GM21360 (cell line): ENCODE measurements around the gene SCUBE2.
A peak's percentile ranks its signal among the peaks of the same experiment; 100 is the strongest.

ENCODE experiments used
- ATAC-seq: cut with Tn5 transposase; IDR thresholded peaks from one replicate; pipeline ENCODE4 v1.9.1; 2021; ENCODE audit warnings: mild to moderate bottlenecking, moderate library complexity; ENCODE audit not compliant: unreplicated experiment

SCUBE2 gene

GRCh38 chr11:9049959-9050358, 41.4 kb downstream of the SCUBE2 start:
- ATAC-seq: no peak

DNA sequence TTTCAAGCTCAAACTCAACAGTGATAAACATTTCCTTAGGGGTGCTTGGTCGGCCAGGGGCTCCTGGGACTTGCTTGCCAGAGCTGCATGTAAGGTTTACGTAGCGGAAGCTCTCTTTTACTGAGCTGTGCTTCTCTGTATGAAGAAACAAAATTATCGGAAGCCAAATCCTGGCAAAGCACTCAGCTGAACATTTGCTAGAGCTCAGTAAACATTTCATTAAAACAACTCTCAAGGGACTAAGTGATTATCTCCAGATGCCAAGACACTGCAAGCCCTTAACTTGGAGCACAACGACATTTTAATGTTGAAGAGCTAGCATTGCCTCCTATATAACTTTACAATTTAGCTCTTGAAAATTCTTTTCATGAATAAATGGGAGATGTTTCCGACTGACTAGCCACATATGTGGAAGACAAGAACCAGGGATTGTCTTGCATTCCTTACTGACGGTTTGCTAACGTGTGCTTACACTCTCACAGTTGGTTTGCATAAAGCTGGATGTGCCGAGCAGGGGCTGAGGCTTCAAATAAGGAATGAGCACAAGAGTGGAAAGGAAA, 43.4 kb downstream of the SCUBE2 start:
- ATAC-seq: no peak

GRCh38 chr11:9046481-9046880, 44.9 kb downstream of the SCUBE2 start:
- ATAC-seq: no peak

DNA sequence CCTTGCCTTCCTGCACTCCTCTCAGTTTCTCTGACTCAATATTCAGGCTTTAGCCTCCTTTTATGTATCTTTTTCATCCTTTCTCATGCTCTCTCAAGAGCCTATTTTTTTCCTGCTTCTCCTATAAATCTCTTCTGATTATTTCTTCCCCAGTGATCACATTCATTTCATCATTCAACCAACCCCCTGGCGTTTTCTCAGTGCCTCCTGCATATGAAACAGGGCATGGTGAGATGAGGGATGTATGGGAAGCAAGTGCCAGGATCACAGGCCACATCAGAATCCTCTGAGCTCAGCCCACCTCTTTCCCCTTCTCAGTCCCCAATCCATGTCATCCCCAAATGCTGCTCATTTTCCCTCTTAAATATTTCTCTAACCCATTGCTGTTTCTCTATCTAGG, 48.9 kb downstream of the SCUBE2 start:
- ATAC-seq: no peak

GRCh38 chr11:9041747-9042146, 49.7 kb downstream of the SCUBE2 start:
- no peak for ATAC-seq

DNA sequence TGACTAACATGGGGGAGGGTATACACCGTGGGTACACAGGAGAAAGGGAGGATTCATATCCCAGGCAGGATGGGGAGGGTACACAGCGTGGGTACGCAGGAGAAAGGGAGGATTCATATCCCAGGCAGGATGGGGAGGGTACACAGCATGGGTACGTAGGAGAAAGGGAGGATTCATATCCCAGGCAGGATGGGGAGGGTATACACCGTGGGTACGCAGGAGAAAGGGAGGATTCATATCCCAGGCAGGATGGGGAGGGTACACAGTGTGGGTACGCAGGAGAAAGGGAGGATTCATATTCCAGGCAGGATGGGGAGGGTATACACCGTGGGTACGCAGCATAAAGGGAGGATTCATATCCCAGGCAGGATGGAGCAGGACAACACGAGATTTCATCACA, 51.0 kb downstream of the SCUBE2 start:
- no peak for ATAC-seq

DNA sequence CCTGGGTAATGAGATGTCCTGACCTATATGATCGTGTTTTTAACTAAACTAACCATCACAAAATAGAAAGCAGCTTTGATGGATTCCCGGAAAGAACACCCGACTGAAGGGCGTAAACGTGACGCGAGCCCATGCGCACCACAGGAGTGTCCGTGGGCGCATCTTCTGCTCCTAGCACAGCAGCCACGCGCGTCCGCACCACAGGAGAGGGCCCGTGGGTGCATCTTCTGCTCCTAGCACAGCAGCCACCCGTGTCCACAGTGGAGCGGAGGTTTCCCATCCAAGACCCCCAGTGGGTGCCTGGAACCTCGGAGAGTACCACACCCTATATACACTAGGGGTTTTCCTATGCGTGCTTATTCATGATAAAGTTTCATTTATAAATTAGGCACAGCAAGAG, 51.5 kb downstream of the SCUBE2 start:
- no peak for ATAC-seq

GRCh38 chr11:9039198-9039597, 52.2 kb downstream of the SCUBE2 start:
- ATAC-seq: no peak

GRCh38 chr11:9038541-9038940, 52.9 kb downstream of the SCUBE2 start:
- no peak for ATAC-seq

DNA sequence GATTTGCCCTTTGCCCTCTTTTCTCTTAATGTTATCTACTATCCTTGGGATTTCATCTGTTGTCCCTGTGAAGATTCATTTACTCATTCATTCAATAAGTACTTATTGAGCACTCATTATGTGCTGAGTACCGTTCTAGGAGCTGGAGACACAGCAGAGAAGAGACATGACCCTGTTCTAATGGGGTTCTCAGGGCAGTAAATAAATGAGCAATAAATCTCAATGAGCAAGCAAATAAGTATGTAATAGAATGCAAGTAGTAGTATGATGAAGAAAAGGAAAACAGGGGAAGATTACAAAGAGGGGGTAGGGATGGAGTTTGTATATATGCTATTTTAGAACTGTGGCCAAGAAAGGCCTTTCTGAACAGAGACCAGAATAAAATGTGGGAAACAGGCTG, 53.4 kb downstream of the SCUBE2 start:
- ATAC-seq: no peak

DNA sequence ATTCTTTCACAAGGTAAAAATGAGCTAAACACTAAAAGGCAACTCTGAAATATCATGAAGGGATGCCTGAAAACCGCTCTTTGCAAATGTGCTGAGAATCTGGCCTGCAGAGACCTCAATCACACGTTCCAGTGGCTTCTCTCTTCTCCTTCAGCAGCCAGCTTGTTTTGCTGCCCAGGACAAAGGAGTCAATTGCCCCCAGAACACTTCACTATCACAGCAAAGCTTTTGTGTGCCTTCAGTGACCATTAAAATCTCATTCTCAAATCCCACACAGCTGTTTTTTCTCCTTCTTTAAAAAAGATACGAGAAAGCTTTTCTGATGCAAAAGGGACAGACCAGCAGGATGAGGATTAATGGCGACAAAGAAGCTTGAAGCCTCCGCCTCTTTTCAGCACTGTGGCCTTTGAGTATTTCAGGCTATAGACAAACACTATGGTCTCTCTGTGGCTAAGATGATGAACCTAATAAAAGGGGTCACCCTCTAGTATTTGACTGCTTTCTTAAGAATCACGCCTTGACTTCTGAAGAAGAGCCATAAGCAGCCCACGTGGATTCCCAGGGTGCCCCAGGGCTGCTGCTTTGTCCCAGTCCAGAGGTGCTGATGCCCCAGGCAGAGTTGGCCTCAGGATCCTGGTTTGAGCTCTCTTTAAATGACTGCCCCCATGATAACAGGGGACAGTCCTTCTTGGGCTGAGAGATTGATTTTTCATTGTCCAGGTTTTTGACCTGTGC, 54.2 kb downstream of the SCUBE2 start:
- ATAC-seq: no peak

DNA sequence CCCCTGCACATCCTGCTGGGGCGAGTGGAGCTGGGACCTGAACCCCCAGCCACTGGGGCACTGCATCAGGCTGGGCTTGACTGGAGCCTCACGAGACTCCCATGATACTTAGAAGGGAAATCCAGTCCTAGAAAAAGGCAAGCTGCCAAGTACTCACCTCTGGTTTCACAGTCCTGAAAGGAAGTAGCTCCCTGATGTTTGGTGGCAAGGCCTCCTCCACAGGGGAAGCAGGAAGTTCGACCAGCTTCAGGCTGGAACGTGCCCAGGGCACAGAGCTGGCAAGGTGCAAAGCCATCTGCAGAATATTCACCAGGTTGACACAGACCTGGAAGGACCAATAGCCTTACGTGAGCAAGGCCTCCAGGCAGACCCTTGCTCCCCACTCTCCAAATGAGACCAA, 60.8 kb downstream of the SCUBE2 start:
- no peak for ATAC-seq

DNA sequence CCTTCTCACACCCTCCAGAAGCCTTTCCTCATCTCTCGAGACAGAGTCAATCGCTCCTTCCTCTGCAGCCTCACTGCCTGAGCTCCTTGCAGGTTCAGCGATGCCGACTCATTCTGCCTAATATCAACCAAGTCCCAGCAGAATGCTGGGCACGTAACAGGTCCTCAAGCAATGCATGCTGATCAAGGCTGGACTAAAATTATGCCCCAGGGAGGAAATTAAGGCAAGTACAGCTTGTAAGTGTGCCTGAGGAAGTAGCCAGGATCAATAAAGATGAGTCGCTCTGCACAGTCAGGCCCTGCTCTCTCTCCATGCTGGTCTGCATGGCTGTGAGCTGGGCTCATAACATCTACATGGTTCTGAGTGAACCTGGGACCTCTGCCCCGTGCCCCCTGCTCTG, 62.0 kb downstream of the SCUBE2 start:
- ATAC-seq: no peak

DNA sequence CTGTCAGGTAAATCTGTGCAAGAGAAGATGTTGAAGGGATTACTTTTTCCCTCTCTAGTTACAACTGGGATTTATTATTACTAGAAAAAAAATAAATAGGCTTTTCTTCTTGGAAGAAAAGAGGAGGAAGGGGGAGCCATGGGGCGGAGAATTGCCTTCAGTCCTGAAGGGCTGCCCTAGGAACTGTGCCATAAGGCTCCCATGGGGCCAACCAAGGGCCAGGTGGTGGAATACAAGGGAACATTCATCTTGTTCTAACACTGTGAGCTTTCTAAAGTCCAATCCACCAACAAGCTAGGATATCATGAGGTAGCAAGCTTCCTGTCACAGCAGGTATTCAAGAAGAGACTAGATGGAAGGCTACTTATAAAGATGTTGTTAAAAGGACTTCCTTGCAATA, 62.8 kb downstream of the SCUBE2 start:
- ATAC-seq: no peak

DNA sequence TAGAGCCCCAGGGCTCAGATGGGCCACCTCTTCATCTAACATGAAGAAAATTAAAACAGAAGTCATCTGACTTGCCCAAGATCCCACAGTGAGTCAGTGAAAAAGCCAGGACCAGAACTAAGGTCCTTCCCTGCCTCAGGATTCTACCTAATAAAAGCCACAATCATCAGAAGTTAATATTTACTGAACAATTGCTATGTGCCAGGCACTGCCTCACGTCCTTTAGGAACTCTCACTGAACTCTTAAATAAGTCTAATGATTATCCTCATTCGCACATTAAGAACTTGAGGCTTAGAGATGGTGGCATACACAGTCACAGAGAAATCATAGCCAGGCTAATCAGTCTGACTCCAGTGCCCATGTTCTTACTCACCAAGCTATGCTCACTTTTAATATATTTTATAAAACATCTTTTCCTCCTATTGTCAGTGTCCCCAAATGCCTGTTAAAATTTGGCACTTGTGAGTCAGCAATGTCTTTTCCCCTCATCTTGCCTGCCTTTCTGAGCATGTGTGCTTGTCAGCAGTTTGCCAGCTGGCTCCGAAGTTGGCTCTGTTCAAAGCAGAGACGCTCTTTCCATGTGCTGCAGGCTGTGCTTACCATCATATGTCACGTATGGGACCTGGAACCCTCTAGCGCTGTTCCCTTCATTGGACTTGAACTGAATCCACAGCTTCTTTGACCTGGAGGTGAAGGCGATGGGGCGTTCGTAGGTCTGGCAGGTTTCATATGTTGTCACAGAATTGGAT, 66.1 kb downstream of the SCUBE2 start:
- no peak for ATAC-seq

DNA sequence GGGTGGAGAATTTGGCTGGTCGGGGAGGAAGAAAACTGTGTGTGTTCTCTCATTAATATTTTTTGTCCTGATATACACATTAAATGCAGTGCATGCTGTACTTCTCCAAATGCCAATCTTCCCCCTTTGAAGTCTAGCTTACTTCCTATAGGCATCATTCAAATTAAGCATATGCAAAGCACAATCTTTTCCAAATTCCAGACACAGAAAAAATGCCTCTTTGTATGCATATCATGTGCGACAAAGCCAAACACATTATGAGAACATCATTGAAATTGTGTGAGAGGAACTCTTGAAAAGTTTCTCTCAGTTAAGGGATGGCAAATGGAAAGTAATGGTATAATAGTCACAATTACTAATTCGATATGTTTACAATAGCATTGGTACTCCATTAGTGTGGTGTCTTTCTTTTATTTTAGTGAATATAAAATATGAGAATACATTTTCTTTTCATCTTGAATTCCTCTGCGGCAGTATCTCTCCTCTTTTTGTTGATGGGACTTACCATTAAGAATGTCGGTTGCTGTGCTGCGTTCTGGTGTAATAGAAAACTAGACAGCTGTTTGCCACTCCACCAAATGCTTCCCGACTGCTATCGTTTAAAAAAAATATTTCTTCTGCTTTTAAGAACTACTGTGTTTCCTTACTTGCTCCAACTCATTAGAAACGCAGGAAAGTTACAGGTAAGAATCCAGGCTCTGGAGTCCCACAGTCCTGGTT, 68.3 kb downstream of the SCUBE2 start:
- ATAC-seq: no peak

- no peak for ATAC-seq
Measured at GRCh38 chr11:9020916-9021315, 70.5 kb downstream of the SCUBE2 start.

DNA sequence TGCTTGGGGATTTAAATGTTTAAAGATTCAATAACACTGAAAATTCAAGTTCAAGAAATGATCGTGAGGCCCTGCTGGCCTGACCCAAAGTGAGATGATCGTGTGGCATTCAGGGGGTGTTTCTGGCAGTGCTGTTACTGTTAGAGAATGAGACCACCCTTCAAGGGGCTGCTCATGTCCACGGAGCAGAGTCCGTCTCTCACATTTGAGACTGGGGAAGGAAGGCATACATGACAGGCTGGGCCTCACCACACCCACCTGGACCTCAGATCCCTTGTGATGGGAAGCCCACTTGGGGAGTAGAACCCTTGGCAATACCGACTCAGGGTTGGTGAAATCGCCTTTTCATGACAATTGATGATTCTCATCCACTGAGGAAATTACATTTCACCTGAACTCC, 71.5 kb downstream of the SCUBE2 start:
- ATAC-seq: no peak

DNA sequence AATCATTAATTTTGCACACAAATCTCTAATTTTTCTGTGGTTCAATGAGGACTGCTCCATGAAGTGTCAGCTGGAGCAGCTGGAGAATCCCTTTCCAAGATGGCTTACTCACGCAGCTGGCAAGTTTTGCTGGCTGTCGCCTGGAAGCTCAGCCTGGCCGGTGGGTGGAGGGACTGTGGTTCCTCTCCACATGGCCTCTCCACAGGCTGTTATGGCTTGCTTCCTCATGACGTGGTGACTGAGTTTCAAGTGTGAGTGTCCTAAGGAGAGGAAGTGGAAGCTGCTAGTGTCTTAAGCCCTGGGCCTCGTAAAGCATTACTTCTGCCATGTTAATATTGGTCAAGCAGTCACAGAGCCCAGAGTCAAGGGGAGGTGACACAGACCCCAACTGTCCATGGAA, 73.6 kb downstream of the SCUBE2 start:
- no peak for ATAC-seq

DNA sequence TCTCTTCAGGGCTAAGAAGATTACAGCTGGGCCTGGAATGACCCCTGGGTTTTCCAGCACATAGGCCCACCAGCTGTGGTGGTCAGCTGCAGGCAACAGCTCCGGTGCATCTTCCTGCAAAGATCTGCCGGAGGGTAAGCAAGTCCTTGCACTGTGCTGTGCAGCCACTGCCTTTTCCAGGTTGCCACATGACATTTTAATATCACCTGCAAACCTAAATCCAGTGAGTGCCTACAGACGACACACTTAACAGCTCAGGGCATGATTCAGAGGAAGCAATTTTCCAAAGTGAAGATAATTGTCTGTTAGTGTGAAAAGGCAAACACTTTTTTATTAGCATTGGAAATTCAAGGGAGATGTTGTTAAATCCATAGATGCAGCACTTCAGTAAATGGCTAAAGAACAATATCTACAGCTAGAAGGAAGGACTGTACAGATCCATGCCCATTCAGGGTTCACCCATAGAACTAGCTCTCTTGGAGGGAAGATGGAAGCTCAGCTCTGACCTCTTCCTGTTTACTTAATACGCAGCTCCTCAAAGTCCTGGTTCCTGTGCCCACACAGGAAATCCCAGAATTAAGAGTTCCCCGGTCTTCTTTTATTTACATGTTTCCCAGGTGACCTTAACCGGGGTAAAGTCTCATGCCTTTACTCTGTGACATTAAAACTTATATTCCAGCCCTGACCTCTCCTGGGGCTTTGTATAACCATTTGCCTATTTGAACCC, 74.3 kb downstream of the SCUBE2 start:
- ATAC-seq: no peak

- ATAC-seq: peak; percentile 70
Measured at GRCh38 chr11:9015677-9016076, 75.7 kb downstream of the SCUBE2 start.
